Measurements from ENCODE around the gene ANKRD23.

The ANKRD23 gene

DNA sequence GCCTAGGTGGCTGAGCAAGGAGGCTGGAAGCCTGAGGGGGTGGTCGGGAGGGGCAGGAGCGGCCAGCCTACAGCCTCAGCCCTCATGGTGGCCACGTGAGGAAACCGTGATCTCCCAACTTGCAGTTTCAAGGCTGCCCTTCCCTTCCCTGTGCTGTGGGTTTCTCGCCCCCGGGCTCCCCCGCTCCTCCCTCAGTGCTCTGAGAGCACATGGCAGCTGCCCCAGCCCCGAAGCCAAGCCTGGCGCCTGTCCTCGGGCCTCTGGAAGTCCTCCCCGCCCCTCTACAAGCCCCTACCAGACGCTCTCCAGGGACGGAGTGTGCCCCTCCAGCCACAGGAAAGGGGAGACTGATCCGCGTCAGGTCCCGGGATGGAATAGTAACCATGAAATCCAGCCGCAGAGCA is 586 bp upstream of the ANKRD23 start:
- Histone ChIP-seq H3K4me3 (ENCODE audit: extremely low read depth, insufficient read depth, low read length, poor library complexity, severe bottlenecking) (no peak overlapping the region), H3K27ac (ENCODE audit: low read depth, low read length, severe bottlenecking) (no peak overlapping the region), H3K4me1 (ENCODE audit: control insufficient read depth, insufficient read depth, low read length, poor library complexity, severe bottlenecking) (no peaks in the 10 kb centered on the region), H3K9me3 (ENCODE audit: control insufficient read depth, low read length) (no peaks in the 10 kb centered on the region), H3K36me3 (ENCODE audit: control insufficient read depth, insufficient read depth, low read length) (peaks cover 21% of the 10 kb centered on the region)
- WGBS, 2 experiments (ENCODE audit: insufficient coverage in 2 of 2): 94 to 97% methylated on average over 15 to 17 of the region's 17 CpGs

- Histone ChIP-seq H3K4me1 (ENCODE audit: control insufficient read depth, insufficient read depth, low read length, poor library complexity, severe bottlenecking) (no peaks in the 10 kb centered on the region), H3K27ac (ENCODE audit: low read depth, low read length, severe bottlenecking) (no peak overlapping the region), H3K9me3 (ENCODE audit: control insufficient read depth, low read length) (no peaks in the 10 kb centered on the region), H3K36me3 (ENCODE audit: control insufficient read depth, insufficient read depth, low read length) (peaks cover 8% of the 10 kb centered on the region), H3K4me3 (ENCODE audit: extremely low read depth, insufficient read depth, low read length, poor library complexity, severe bottlenecking) (no peak overlapping the region)
- WGBS, 2 experiments (ENCODE audit: insufficient coverage in 2 of 2): 87 to 90% methylated on average over 6 to 7 of the region's 7 CpGs
These were observed 1.2 kb downstream of the ANKRD23 start for GRCh38 chr2:96842600-96842999.

GRCh38 chr2:96841701-96842495 is 1.9 kb downstream of the ANKRD23 start:
- H3K4me1 ChIP-seq (ENCODE audit: control insufficient read depth, insufficient read depth, low read length, poor library complexity, severe bottlenecking): no peaks in the 10 kb centered on the region
- no peak overlapping the region for H3K27ac ChIP-seq (ENCODE audit: low read depth, low read length, severe bottlenecking)
- no peaks in the 10 kb centered on the region for H3K9me3 ChIP-seq (ENCODE audit: control insufficient read depth, low read length)
- H3K4me3 ChIP-seq (ENCODE audit: extremely low read depth, insufficient read depth, low read length, poor library complexity, severe bottlenecking): no peak overlapping the region
- H3K36me3 ChIP-seq (ENCODE audit: control insufficient read depth, insufficient read depth, low read length): peaks cover 6% of the 10 kb centered on the region
- 88% methylated on average over 11 to 16 of the region's 16 CpGs for WGBS, 2 experiments (ENCODE audit: insufficient coverage in 2 of 2)

DNA sequence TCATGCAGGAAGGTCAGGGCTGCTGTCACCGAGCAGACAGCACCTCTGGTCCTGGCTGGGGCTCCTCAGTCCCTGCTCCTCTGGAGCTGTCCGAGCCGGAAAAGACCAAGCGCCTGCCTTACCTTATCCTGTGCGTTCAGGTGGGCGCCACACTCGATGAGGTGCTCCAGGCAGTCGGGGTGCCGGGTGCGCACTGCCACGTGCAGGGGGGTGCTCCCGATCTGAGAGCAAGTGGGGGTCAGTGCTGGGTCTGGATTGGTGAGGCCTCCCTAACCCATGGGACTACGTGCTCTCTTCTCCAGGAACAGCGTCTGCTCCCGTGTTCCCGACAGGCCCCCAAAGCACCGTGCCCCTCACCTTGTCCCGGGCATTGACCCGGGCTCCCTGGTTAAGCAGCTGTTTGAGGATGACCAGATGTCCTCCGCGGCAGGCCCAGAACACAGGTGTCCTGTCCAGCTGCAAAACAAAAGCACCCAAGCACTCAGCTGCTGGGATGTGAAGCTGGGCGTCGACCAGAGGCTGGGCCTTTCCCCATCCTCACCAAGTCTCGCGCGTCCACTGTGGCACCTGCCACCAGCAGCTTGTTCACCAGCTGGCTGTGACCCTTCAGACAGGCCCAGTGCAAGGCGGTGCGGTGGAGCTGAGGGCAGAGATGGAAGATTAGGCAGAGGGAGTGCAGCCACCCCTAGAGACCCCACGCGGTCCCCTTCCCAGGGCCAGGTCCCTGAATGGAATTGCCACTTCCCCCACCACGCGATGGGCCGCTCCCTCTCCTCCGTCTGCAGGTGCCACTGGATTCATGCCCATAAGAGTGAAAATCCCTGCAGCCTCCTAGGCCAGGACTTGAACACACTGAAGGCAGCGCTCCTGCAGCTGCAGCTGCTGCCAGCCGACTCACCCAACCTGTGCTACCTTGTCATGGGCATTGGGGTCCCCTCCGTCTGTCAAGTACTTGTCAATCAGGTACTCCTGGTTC is 3.7 kb downstream of the ANKRD23 start:
- peaks cover 3% of the 10 kb centered on the region for H3K36me3 ChIP-seq (ENCODE audit: control insufficient read depth, insufficient read depth, low read length)
- H3K9me3 ChIP-seq (ENCODE audit: control insufficient read depth, low read length): no peaks in the 10 kb centered on the region
- no peak overlapping the region for H3K4me3 ChIP-seq (ENCODE audit: extremely low read depth, insufficient read depth, low read length, poor library complexity, severe bottlenecking)
- no peak overlapping the region for H3K27ac ChIP-seq (ENCODE audit: low read depth, low read length, severe bottlenecking)
- H3K4me1 ChIP-seq (ENCODE audit: control insufficient read depth, insufficient read depth, low read length, poor library complexity, severe bottlenecking): no peaks in the 10 kb centered on the region
- WGBS, 2 experiments (ENCODE audit: insufficient coverage in 2 of 2): 95 to 97% methylated on average over 34 to 36 of the region's 37 CpGs

- Histone ChIP-seq H3K27ac (ENCODE audit: low read depth, low read length, severe bottlenecking) (no peak overlapping the region), H3K9me3 (ENCODE audit: control insufficient read depth, low read length) (no peaks in the 10 kb centered on the region), H3K4me3 (ENCODE audit: extremely low read depth, insufficient read depth, low read length, poor library complexity, severe bottlenecking) (no peak overlapping the region), H3K4me1 (ENCODE audit: control insufficient read depth, insufficient read depth, low read length, poor library complexity, severe bottlenecking) (no peaks in the 10 kb centered on the region), H3K36me3 (ENCODE audit: control insufficient read depth, insufficient read depth, low read length) (peaks cover 8% of the 10 kb centered on the region)
- WGBS, 2 experiments (ENCODE audit: insufficient coverage in 2 of 2): 95 to 96% methylated on average over 35 to 42 of the region's 42 CpGs
These were observed 4.4 kb downstream of the ANKRD23 start for GRCh38 chr2:96839293-96839874.

- H3K36me3 ChIP-seq (ENCODE audit: control insufficient read depth, insufficient read depth, low read length): peaks cover 8% of the 10 kb centered on the region
- H3K27ac ChIP-seq (ENCODE audit: low read depth, low read length, severe bottlenecking): no peak overlapping the region
- no peaks in the 10 kb centered on the region for H3K9me3 ChIP-seq (ENCODE audit: control insufficient read depth, low read length)
- H3K4me3 ChIP-seq (ENCODE audit: extremely low read depth, insufficient read depth, low read length, poor library complexity, severe bottlenecking): no peak overlapping the region
- H3K4me1 ChIP-seq (ENCODE audit: control insufficient read depth, insufficient read depth, low read length, poor library complexity, severe bottlenecking): peaks cover 2% of the 10 kb centered on the region
- WGBS, 2 experiments (ENCODE audit: insufficient coverage in 2 of 2): 89 to 96% methylated on average over 15 to 22 of the region's 23 CpGs
These were observed 5.2 kb downstream of the ANKRD23 start for GRCh38 chr2:96838345-96839292.

GRCh38 chr2:96837575-96837974 is 6.2 kb downstream of the ANKRD23 start:
- WGBS, 2 experiments (ENCODE audit: insufficient coverage in 2 of 2): 90 to 93% methylated on average over 8 to 9 of the region's 9 CpGs
- Histone ChIP-seq H3K27ac (ENCODE audit: low read depth, low read length, severe bottlenecking) (no peak overlapping the region), H3K4me1 (ENCODE audit: control insufficient read depth, insufficient read depth, low read length, poor library complexity, severe bottlenecking) (peaks cover 12% of the 10 kb centered on the region), H3K36me3 (ENCODE audit: control insufficient read depth, insufficient read depth, low read length) (peaks cover 18% of the 10 kb centered on the region), H3K4me3 (ENCODE audit: extremely low read depth, insufficient read depth, low read length, poor library complexity, severe bottlenecking) (no peak overlapping the region), H3K9me3 (ENCODE audit: control insufficient read depth, low read length) (no peaks in the 10 kb centered on the region)

GRCh38 chr2:96835830-96836229 is 8.0 kb downstream of the ANKRD23 start:
- Histone ChIP-seq H3K36me3 (ENCODE audit: control insufficient read depth, insufficient read depth, low read length) (peaks cover 25% of the 10 kb centered on the region), H3K4me3 (ENCODE audit: extremely low read depth, insufficient read depth, low read length, poor library complexity, severe bottlenecking) (no peak overlapping the region), H3K4me1 (ENCODE audit: control insufficient read depth, insufficient read depth, low read length, poor library complexity, severe bottlenecking) (peaks cover 22% of the 10 kb centered on the region), H3K27ac (ENCODE audit: low read depth, low read length, severe bottlenecking) (no peak overlapping the region), H3K9me3 (ENCODE audit: control insufficient read depth, low read length) (no peaks in the 10 kb centered on the region)
- 100% methylated on average over 3 of the region's 4 CpGs for WGBS, 2 experiments (ENCODE audit: insufficient coverage in 2 of 2)

DNA sequence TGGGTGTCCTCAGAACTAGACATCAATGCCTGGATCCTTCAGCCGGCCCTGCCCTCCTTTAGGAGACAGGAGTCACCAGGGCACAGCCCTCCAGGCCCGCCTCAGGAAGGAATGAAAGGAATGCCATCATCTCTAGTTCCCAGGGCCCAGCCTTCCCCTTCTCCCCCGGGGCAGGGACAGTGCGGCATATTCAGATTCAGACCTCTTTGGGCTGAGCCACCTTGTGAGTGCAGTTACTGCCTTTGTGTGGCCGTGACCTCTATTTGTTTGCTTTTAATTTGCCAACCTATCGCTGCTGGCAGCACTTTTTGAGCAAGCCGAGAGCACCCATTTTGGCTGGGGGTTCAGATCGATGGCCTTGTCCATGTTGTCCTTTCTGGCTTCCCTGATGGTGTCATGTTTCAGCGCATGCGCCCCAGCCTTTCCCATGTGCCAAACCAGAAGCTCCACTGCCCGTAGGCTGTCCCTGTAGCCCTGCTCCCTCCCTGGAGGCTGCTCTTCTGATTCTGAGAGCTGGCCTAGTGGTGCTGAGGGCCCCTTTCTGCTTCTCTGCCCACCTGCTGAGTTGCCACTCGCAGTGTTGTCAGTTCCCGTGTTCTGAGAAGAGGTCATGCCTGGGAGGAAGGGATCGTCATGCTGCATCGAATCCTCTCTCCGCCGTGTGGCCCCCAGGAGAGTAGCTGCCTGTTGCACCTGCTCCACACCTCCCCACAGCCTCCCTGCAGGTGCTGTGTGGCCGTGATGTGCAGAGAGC is 10.9 kb downstream of the ANKRD23 start:
- H3K9me3 ChIP-seq (ENCODE audit: control insufficient read depth, low read length): no peaks in the 10 kb centered on the region
- WGBS, 2 experiments (ENCODE audit: insufficient coverage in 2 of 2): 24 to 26% methylated on average over 13 to 15 of the region's 18 CpGs
- H3K27ac ChIP-seq (ENCODE audit: low read depth, low read length, severe bottlenecking): peak overlapping the region; percentile 93
- H3K4me1 ChIP-seq (ENCODE audit: control insufficient read depth, insufficient read depth, low read length, poor library complexity, severe bottlenecking): peaks cover 22% of the 10 kb centered on the region
- H3K4me3 ChIP-seq (ENCODE audit: extremely low read depth, insufficient read depth, low read length, poor library complexity, severe bottlenecking): no peak overlapping the region
- peaks cover 41% of the 10 kb centered on the region for H3K36me3 ChIP-seq (ENCODE audit: control insufficient read depth, insufficient read depth, low read length)
